Endothelial cell of umbilical vein (primary cell): ENCODE data around the gene BABAM2. TPM values are rescaled to one million over a fixed set of nuclear protein-coding genes. Genes with fewer than 3 reads are reported as not detected.
A peak's percentile ranks its signal among the peaks of the same experiment; 100 is the strongest.

Source experiments
- BruUV-seq: library from RNA; stranded (reverse); fragments of 400-500 nt; replicated peaks from 2 replicates; lab custom pipeline; 2021; lab: Mats Ljungman, UMichigan
- CTCF ChIA-PET: fragments of 300-600, 350-600 bp; sonication (Branson Sonifier 250); formaldehyde crosslinking; loops from one replicate; lab custom pipeline; 2021; ENCODE audit warnings: antibody characterized with exemption, inconsistent platforms; lab: Charles Lee
- POLR2A ChIA-PET: fragments of 300-600, 350-600 bp; sonication (Branson Sonifier 250); formaldehyde crosslinking; loops from one replicate; lab custom pipeline; 2021; ENCODE audit warnings: antibody characterized with exemption, inconsistent platforms; lab: Charles Lee
- DNase-seq: peaks from one replicate; pipeline ENCODE4 v3.0.0-alpha.2; 2011; ENCODE audit warnings: low read depth, low spot score
- FAIRE-seq: peaks from 2 replicates; lab custom pipeline; 2011; peaks lifted over from hg19 to GRCh38; lab: Jason Lieb, UNC
- H2AFZ ChIP-seq: 2 replicates; pipeline ENCODE4 v1.6.0; 2012; ENCODE audit warnings: low read depth, low read length, control low read depth, inconsistent platforms
- H3K27ac ChIP-seq: 2 replicates; pipeline ENCODE4 v1.5.1; 2011; ENCODE audit warnings: low read depth, mild to moderate bottlenecking, control low read depth, low read length, moderate library complexity; ENCODE audit not compliant: insufficient read depth
- H3K27me3 ChIP-seq, 2 experiments: 2 replicates each; pipeline versions ENCODE4 v1.6.0 to v1.6.1; 2011; ENCODE audit warnings: low read length in 2 of 2, mixed read lengths in 1 of 2; ENCODE audit not compliant: control insufficient read depth in 2 of 2, insufficient read depth in 2 of 2
- H3K36me3 ChIP-seq, 2 experiments: 2 replicates in 1 of 2; 3 replicates in 1 of 2; pipeline ENCODE4 v1.5.1; 2011; ENCODE audit warnings: low read length in 2 of 2, mild to moderate bottlenecking in 1 of 2, moderate library complexity in 1 of 2; ENCODE audit not compliant: control insufficient read depth in 2 of 2, insufficient read depth in 2 of 2; ENCODE audit errors: extremely low read depth in 1 of 2
- H3K4me1 ChIP-seq: 3 replicates; pipeline ENCODE4 v1.5.1; 2011; ENCODE audit warnings: mild to moderate bottlenecking, low read length; ENCODE audit not compliant: control insufficient read depth, insufficient read depth; ENCODE audit errors: extremely low read depth
- H3K4me2 ChIP-seq: 2 replicates; pipeline ENCODE4 v1.6.1; 2011; ENCODE audit warnings: low read length, control low read depth, mixed read lengths; ENCODE audit not compliant: insufficient read depth
- H3K4me3 ChIP-seq, 3 experiments: fragments of 200-600 bp in 1 of 3; sonication (generic), shearing (Covaris generic) in 1 of 3; replicated peaks in 1 of 3; 2 replicates each; pipeline ENCODE4 v1.5.1; 2011 to 2016; ENCODE audit warnings: control low read depth in 3 of 3, low read length in 3 of 3, mild to moderate bottlenecking in 2 of 3, inconsistent platforms in 1 of 3, low read depth in 1 of 3, moderate library complexity in 1 of 3; ENCODE audit not compliant: insufficient read depth in 1 of 3
- H3K79me2 ChIP-seq: 2 replicates; pipeline ENCODE4 v1.6.0; 2012; ENCODE audit warnings: low read length, inconsistent platforms; ENCODE audit not compliant: control insufficient read depth, insufficient read depth
- H3K9ac ChIP-seq: replicated peaks from 2 replicates; pipeline ENCODE3; 2011; ENCODE audit warnings: low read length, control low read depth; ENCODE audit not compliant: insufficient read depth; ENCODE audit errors: extremely low read depth
- H3K9me1 ChIP-seq: replicated peaks from 3 replicates; pipeline ENCODE4 v1.6.0; 2011; ENCODE audit warnings: mild to moderate bottlenecking, low read length; ENCODE audit not compliant: control insufficient read depth, insufficient read depth; ENCODE audit errors: extremely low read depth
- H3K9me3 ChIP-seq: replicated peaks from 2 replicates; pipeline ENCODE4 v1.5.1; 2012; ENCODE audit warnings: low read length, inconsistent platforms; ENCODE audit not compliant: control insufficient read depth, insufficient read depth
- H4K20me1 ChIP-seq: replicated peaks from 2 replicates; pipeline ENCODE3; 2011; ENCODE audit warnings: mild to moderate bottlenecking, low read length; ENCODE audit not compliant: control insufficient read depth, insufficient read depth; ENCODE audit errors: extremely low read depth
- EZH2 ChIP-seq: IDR thresholded peaks from 2 replicates; pipeline ENCODE4 v1.6.1; 2012; ENCODE audit warnings: borderline replicate concordance, low read depth, mild to moderate bottlenecking, moderate library complexity, low read length, inconsistent platforms; ENCODE audit not compliant: severe bottlenecking
- FOS ChIP-seq: IDR thresholded peaks from 2 replicates; pipeline ENCODE4 v1.6.1; 2011; ENCODE audit warnings: mild to moderate bottlenecking, low read length, moderate library complexity, borderline replicate concordance; ENCODE audit not compliant: insufficient read depth
- GATA2 ChIP-seq: IDR thresholded peaks from 2 replicates; pipeline ENCODE4 v1.7.0; 2011; ENCODE audit warnings: low read depth, mild to moderate bottlenecking, moderate library complexity, mixed read lengths, low read length; ENCODE audit not compliant: insufficient read length, insufficient read depth
- JUN ChIP-seq: IDR thresholded peaks from 2 replicates; pipeline ENCODE4 v1.6.1; 2011; ENCODE audit warnings: borderline replicate concordance, low read depth; ENCODE audit not compliant: insufficient read length, insufficient read depth
- MYC ChIP-seq: IDR thresholded peaks from one replicate; pipeline ENCODE4 v1.6.1; 2011; ENCODE audit warnings: mild to moderate bottlenecking, low read depth, low read length
- POLR2A ChIP-seq: IDR thresholded peaks from 2 replicates; pipeline ENCODE4 v1.6.1; 2012; ENCODE audit warnings: low read depth, mild to moderate bottlenecking, control low read depth, low read length
- POLR2AphosphoS5 ChIP-seq: IDR thresholded peaks from 2 replicates; pipeline ENCODE4 v1.6.1; 2012; ENCODE audit warnings: low read depth, mild to moderate bottlenecking, control low read depth, low read length, moderate library complexity; ENCODE audit not compliant: insufficient read depth
- dilution Hi-C: fragments of 300-500 bp; cut with MboI; formaldehyde crosslinking; loops from one replicate; pipeline ENCODE4 v1.15.0; 2019; ENCODE audit warnings: low sequenced_read_pairs; ENCODE audit not compliant: extremely low pct_ligation_motif_present
- intact Hi-C: fragments of 100-400 bp; cut with micrococcal nuclease; formaldehyde crosslinking; loops from one replicate; pipeline ENCODE4 v1.10.0; 2022
- polyA plus RNA-seq, 4 experiments: library from polyadenylated mRNA; depleted of rRNA in 3 of 4; stranded (reverse) in 3 of 4; unstranded in 1 of 4; fragments of >200 nt; gene quantifications; 2 replicates each; pipeline versions ENCODE4 v1.2.1 to v1.2.3, GENCODE V29; 2011 to 2012; ENCODE audit warnings: missing spikeins in 1 of 4
- total RNA-seq: library from RNA; stranded (reverse); gene quantifications from 2 replicates; pipeline ENCODE4 v1.2.3, GENCODE V29; 2021
- TF ChIP-seq, protein P1 (sequence below), 2 donors: IDR thresholded peaks; 1 replicate in 1 of 2; 2 replicates in 1 of 2; pipeline ENCODE4 v1.5.1; 2011; ENCODE audit warnings: low read length in 2 of 2, mild to moderate bottlenecking in 2 of 2, moderate library complexity in 2 of 2, control low read depth in 1 of 2, inconsistent platforms in 1 of 2, low read depth in 1 of 2; ENCODE audit not compliant: insufficient read depth in 1 of 2; ENCODE audit errors: extremely low read depth in 1 of 2
- TF ChIP-seq, protein P2 (sequence below): IDR thresholded peaks from 2 replicates; pipeline ENCODE4 v1.6.1; 2011; ENCODE audit not compliant: insufficient read depth, insufficient read length

BABAM2 gene
- total and polyA plus RNA-seq, 2 donors (not counting 3 experiments of a cell fraction or from before 2014, with no cell fraction given), result 19.9 to 27.6 TPM

DNA sequence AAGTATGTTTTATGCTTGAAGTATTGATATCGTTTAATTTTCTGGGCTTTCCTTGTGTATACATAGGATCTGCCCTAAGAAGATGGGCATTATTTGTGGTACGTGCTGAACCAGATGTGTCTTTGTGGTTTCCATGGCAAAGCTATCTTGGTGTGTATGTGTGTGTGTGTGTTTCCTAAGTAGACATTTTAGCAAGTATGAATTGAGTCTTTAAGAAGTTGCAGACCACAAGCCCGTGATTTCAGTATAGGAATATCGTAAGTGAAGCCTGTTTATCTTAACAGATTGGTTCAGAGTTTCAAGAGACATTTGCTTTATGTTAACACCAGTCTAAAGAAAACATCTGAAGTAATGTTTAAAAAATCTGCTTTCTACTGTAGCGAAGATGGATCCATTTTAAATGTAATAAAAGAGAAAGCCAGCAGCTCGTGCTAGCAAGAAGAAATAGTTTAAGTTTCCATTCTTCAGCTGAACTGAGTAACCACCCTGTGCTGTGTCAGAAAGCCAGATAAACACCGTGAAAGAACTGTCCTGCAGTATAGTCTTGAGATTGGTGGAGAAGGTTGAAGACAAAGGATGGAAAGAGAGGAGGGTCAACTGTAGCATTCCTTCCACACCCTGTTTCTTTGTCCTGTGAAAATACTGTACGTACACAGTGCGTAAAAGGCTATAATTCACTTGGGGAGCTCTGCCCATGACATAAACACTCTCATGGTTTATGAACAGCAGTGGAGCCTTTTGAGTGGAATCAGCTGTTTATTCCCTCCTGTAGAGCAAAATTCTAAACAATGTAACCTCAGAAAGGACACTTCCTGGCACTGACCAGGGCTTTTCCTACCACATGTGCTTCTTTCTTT lies 410.2 kb downstream of the BABAM2 start:
- CTCF ChIA-PET, result interaction anchor here (0.9 kb wide), 1 partner anchor 91 kb away, joined by 3 read pairs; no protein-coding TSS in a partner anchor
- H4K20me1 ChIP-seq, result no peaks in the 10 kb centered on the region
- no peaks in the 10 kb centered on the region for H3K79me2 ChIP-seq
- H3K4me2 ChIP-seq, result peak overlapping the region; percentile 18
- FAIRE-seq (peak; percentile 24), DNase-seq (peak; percentile 50)
- dilution Hi-C loops (no loop called here), intact Hi-C loops (no loop called here)
- no peaks in the 10 kb centered on the region for H3K27me3 ChIP-seq
- POLR2A ChIA-PET, result interaction anchor here (0.5 kb wide), 1 partner anchor 18 kb away, joined by 4 read pairs; no protein-coding TSS in a partner anchor
- TF ChIP-seq EZH2 (no peak), JUN (no peak), GATA2 (no peak), FOS (no peak), POLR2AphosphoS5 (no peak), MYC (no peak), POLR2A (no peak)
- TF ChIP-seq, protein P1, sequence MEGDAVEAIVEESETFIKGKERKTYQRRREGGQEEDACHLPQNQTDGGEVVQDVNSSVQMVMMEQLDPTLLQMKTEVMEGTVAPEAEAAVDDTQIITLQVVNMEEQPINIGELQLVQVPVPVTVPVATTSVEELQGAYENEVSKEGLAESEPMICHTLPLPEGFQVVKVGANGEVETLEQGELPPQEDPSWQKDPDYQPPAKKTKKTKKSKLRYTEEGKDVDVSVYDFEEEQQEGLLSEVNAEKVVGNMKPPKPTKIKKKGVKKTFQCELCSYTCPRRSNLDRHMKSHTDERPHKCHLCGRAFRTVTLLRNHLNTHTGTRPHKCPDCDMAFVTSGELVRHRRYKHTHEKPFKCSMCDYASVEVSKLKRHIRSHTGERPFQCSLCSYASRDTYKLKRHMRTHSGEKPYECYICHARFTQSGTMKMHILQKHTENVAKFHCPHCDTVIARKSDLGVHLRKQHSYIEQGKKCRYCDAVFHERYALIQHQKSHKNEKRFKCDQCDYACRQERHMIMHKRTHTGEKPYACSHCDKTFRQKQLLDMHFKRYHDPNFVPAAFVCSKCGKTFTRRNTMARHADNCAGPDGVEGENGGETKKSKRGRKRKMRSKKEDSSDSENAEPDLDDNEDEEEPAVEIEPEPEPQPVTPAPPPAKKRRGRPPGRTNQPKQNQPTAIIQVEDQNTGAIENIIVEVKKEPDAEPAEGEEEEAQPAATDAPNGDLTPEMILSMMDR (IDR thresholded peaks at IDR 0.05; ENCODE audit: extremely low read depth in 1 of 2, insufficient read depth in 1 of 2, low read depth in 1 of 2, low read length in 2 of 2), result no peak
- TF ChIP-seq, protein P2, sequence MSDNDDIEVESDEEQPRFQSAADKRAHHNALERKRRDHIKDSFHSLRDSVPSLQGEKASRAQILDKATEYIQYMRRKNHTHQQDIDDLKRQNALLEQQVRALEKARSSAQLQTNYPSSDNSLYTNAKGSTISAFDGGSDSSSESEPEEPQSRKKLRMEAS, result no peak
- H3K4me1 ChIP-seq, result peaks cover 5% of the 10 kb centered on the region
- no peak overlapping the region for H3K4me3 ChIP-seq
- H3K27ac ChIP-seq, result no peak overlapping the region
- H3K36me3 ChIP-seq, result no peaks in the 10 kb centered on the region
- H3K9ac ChIP-seq, result no peak overlapping the region
- H3K9me1 ChIP-seq, result no peaks in the 10 kb centered on the region
- H3K9me3 ChIP-seq, result no peaks in the 10 kb centered on the region
- BruUV-seq, result no TSS peak
- H2AFZ ChIP-seq, result peak overlapping the region; percentile 50
